ENCODE data around the gene STAP2. TPM values are rescaled to one million over a fixed set of nuclear protein-coding genes. Genes with fewer than 3 reads are reported as not detected.

STAP2 gene
- total and polyA plus RNA-seq, 2 donors, result 12.4 to 14.4 TPM

DNA sequence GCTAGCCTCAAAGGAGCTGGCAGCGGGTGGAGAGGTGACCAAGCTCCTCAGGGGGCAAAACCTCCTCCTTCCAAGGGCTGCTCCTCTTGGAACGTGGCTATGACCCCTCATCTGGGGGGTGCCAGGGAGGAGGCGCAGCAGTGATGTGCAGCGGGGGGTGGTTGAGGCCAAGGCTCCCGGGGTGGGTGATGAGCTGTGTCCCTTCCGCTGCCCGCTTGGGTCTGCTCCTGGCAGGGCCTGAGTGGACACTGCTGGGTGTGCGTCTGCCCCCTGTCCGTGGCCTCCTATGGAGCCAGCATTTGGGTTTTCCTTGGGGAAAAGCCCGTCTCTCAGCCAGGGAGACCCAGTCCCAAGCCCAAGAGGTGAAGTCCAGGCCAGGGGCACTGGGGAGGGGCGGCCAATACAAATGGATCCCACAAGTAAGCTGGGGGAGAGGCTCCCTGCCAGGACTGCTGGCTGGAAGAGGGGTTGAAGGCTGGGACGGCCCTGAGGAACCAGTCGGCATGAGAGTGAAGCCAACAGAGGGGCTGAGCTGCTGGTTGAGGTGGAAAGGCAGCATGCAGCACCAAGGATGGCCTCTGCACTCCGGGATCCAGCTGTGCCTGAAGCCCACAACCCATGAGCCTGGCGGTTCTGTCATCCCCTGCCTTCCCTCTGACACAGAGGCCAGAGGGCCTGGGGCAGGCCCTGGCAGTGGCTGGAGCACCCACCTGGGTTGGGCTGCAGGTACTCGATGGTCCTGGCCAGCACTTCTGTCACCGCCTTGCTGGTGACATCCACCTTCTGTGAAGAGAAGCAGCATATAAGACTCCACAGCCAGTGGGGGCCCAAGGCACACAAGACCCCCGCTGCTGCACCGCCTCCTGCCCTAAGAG, 27.4 kb upstream of the STAP2 start:
- H3K4me1 ChIP-seq (ENCODE audit: insufficient read depth), result no peaks in the 10 kb centered on the region
- DNase-seq (ENCODE audit: extremely low spot score), result no peak
- no peak overlapping the region for H3K4me3 ChIP-seq (ENCODE audit: low read depth, low read length)
- H3K36me3 ChIP-seq (ENCODE audit: insufficient read depth), result peaks cover 3% of the 10 kb centered on the region
- 90% methylated on average over 19 of the region's 19 CpGs for WGBS
- H3K27ac ChIP-seq (ENCODE audit: low read depth), result no peak overlapping the region

DNA sequence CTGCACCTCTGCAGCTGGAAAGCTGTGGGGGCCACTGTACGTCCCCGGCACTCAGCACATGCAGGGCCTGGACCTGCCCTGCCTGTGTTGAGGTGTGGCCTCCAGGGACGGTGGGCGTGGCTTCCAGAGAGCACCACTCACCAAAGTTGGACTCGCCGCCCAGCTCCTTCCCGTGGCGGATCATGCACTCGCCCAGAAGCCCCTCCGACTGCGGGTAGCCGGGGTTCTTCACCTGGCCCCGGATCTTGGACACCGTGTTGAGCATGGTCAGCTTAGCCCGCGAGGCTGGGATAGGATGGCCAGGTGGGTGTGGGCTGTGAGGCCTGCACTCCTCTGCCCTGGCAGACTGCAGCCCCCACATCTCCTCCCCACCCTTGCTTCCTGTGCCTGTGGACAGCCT, 26.7 kb upstream of the STAP2 start:
- no peak overlapping the region for H3K27ac ChIP-seq (ENCODE audit: low read depth)
- no peak overlapping the region for H3K4me3 ChIP-seq (ENCODE audit: low read depth, low read length)
- DNase-seq (ENCODE audit: extremely low spot score), result no peak
- WGBS, result 87% methylated on average over 16 of the region's 16 CpGs
- no peaks in the 10 kb centered on the region for H3K4me1 ChIP-seq (ENCODE audit: insufficient read depth)
- H3K36me3 ChIP-seq (ENCODE audit: insufficient read depth), result peaks cover 3% of the 10 kb centered on the region

DNA sequence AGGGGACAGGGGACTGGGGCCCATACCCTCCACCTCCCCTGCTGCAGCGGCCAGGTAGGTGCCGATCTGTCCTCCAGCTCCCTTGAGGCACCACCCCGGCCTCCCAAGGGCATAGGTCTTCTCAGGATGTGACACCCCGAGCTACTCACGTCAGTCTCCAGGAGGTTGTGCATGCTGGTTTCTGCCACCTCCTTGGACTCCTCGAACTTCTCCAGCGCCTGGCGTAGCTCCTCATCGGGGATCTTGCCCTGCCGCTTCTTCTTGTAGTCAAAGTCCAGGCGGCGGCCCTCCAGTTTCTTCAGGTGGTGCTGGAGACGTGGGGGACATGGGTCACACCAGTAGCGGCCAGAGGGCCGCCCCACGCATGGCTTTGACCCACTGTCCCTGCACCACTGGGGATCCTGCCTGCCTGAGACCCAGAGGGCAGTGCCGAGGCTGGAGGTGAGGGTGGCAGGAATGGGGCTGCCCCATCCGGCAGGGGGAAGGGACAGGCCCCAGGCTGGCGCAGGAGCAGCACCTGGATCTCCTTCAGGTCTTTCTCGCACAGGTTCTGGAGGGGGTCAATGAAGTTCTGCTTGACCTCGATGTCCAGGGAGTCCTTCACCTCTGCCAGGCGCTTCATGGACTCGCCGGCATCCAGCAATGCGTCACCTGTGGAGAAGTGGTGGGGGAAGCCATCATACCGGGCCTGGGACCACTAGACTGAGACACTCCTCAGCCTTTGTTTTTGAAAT, 25.1 kb upstream of the STAP2 start:
- peaks cover 3% of the 10 kb centered on the region for H3K36me3 ChIP-seq (ENCODE audit: insufficient read depth)
- H3K4me3 ChIP-seq (ENCODE audit: low read depth, low read length), result no peak overlapping the region
- 91% methylated on average over 26 of the region's 26 CpGs for WGBS
- no peak for DNase-seq (ENCODE audit: extremely low spot score)
- H3K4me1 ChIP-seq (ENCODE audit: insufficient read depth), result no peaks in the 10 kb centered on the region
- no peak overlapping the region for H3K27ac ChIP-seq (ENCODE audit: low read depth)

DNA sequence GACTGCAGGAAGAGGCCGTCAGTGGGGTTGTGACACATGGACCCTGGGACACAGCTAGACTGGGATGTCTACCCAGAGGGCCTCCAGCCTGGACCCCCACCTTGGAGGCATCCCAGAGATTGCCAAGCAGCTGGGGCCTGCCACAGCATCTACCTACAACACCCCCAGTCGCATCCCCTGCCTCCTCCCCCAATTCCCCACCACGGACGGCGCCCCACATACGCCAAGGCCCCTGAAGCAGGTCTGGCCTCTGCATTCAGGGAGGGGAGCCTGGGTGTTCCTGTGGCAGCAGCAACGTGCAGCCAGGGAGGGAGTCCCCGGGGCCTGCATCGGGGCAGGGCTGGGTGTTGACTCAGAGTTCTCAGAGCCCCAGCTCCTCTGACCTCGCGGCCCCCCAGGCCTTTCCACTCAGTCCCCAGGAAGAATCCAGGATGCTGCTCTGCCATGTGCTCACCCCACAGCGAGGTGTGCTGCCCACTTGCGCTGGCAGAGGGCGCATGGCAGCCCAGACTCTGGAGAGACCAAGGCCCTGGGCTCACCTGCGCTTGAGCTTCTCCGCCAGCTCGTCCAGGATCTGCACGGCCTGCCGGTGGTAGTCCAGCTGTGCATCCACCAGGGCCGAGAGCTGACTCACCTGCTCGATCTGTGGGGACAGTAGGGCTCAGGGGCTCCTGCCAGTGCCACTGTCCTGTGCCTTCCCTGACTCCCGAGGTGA, 24.4 kb upstream of the STAP2 start:
- H3K4me1 ChIP-seq (ENCODE audit: insufficient read depth), result no peaks in the 10 kb centered on the region
- no peak overlapping the region for H3K27ac ChIP-seq (ENCODE audit: low read depth)
- 79% methylated on average over 22 of the region's 22 CpGs for WGBS
- no peak for DNase-seq (ENCODE audit: extremely low spot score)
- no peak overlapping the region for H3K4me3 ChIP-seq (ENCODE audit: low read depth, low read length)
- H3K36me3 ChIP-seq (ENCODE audit: insufficient read depth), result peaks cover 3% of the 10 kb centered on the region

DNA sequence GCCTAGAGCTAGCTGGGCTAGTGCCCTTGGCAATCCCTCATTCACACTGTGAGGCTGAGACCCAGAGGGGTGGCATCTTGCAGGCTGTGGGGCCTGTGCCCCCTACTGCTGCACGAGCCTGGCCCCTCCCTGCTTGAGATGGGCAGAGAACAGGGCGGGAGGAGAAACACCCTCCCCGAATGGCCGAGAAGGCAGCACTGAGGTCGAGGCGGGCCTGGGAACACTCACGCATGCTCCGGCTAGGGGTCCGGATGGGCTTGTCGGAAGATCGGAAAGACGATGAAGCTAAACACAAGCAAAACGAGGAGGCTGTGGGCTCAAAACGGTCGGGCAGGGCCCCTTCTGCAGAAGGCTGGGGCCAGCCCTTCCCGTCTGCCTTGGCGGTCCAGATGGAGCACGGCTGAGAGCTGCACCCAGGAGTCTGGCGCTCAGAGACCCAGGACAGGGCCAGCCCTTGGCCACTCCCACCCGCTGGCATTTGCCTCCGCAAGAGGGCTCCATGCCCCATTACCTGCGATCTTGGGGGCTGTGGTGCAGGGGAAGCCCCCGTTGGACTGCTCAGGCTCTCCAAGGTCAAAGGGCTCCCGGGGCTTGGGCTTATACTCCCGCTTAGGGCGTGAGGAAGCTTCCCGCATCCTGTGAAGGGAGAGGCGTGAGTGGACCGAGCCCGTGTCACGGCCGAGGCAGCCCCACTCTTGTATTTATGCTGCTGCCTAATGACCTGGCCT, 23.6 kb upstream of the STAP2 start:
- H3K36me3 ChIP-seq (ENCODE audit: insufficient read depth), result peaks cover 3% of the 10 kb centered on the region
- H3K27ac ChIP-seq (ENCODE audit: low read depth), result no peak overlapping the region
- no peaks in the 10 kb centered on the region for H3K4me1 ChIP-seq (ENCODE audit: insufficient read depth)
- DNase-seq (ENCODE audit: extremely low spot score), result no peak
- whole genome bisulfite sequencing, result 84% methylated on average over 32 of the region's 32 CpGs
- H3K4me3 ChIP-seq (ENCODE audit: low read depth, low read length), result no peak overlapping the region

DNA sequence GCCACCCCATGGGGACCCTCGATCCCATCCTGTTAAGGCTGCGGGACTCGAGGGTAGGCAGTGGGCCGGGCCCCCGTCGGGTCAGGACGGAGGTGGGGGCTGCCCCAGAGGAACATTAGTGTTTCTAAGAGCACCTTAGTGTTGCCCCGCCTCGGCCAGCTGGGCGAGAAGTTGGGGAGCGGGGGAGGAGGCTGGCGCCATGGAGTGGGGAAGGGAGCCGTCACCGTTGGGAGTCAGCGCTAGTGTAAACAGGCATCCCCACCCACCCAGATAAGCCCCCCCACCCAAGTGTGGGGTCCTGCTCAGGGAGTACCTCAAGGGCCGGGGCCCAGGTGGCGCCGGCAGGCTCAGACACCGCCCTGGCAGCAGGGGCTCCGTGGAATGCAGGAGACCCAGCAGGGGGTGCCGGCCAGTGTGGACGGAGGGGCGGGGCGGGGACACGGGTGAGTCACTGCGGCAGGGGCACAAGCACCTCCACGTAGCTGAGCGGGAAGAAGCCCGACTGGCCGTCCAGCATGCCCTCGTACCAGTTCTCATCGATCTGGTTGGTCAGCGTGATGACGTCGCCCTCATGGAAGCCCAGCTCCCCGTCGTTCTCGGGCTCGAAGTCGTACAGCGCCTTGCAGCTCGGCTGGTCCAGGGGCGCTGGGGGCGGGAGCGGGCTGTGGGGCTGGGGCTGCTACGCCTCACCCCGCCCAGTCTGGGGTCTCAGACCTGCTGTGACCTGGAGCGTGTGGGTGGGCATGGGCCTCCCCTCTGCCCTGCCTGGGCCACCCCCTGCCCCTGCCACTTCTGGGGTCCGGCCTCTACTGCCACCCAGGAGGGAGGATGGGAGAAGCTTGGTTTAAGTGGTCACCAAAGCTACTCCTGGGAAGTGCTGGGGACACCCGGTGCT, 22.8 kb upstream of the STAP2 start:
- no peak for DNase-seq (ENCODE audit: extremely low spot score)
- no peaks in the 10 kb centered on the region for H3K4me1 ChIP-seq (ENCODE audit: insufficient read depth)
- peaks cover 3% of the 10 kb centered on the region for H3K36me3 ChIP-seq (ENCODE audit: insufficient read depth)
- no peak overlapping the region for H3K4me3 ChIP-seq (ENCODE audit: low read depth, low read length)
- 74% methylated on average over 50 of the region's 50 CpGs for WGBS
- peak overlapping the region; percentile 44 for H3K27ac ChIP-seq (ENCODE audit: low read depth)

DNA sequence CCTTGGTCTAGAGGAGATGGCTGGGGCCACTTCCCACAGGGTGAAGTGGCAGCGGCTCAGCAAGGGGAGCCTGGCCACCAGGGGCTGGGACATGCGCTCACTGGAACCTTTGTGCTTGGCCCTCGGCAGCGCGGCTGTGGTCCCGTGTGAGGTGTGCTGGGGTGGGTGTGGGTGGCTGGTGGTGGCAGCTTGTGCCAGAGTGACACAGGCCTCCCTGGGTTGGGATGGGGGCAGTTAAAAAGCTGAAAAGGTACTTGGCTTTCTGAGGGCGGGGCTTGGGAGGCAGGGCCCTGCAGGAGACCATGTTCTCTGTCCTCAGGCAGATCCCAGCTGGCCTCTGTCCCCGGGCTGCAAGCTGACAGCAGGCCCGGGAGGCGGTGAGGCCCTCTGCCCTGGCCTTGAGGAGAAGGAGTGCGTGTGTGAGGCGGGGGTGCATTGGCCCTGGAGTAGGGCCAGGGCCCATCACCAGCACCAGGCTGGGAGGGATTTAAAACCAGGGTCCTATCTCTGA, 22.1 kb upstream of the STAP2 start:
- Histone ChIP-seq H3K4me1 (ENCODE audit: insufficient read depth) (no peaks in the 10 kb centered on the region), H3K36me3 (ENCODE audit: insufficient read depth) (peaks cover 3% of the 10 kb centered on the region), H3K27ac (ENCODE audit: low read depth) (no peak overlapping the region), H3K4me3 (ENCODE audit: low read depth, low read length) (no peak overlapping the region)
- 48% methylated on average over 12 of the region's 12 CpGs for WGBS
- no peak for DNase-seq (ENCODE audit: extremely low spot score)

DNA sequence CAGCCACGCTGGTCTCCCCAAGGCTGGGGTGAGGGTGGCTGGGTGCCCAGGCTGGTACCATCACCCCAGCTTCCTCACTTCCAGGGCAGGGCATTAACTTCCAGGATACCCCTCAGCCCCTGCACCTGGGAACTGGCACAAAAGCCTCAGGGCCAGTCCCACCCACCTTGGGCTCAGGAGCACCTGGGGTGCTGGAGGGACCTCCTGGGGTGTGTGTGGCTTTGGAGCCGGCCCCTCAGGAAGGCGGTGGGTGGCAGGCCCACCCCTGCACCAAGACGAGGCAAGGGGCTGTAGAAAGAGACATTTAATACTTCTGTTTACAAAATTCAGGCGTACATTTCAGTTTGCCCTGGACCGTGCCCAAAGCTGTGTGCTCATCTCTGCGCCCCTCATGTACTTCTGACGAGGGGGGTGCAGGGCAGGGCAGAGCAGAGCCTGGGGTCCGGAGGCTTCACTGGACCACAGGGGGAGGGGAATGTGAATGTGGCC, 21.5 kb upstream of the STAP2 start:
- 48% methylated on average over 9 of the region's 9 CpGs for whole genome bisulfite sequencing
- Histone ChIP-seq H3K36me3 (ENCODE audit: insufficient read depth) (peaks cover 3% of the 10 kb centered on the region), H3K27ac (ENCODE audit: low read depth) (no peak overlapping the region), H3K4me1 (ENCODE audit: insufficient read depth) (no peaks in the 10 kb centered on the region), H3K4me3 (ENCODE audit: low read depth, low read length) (no peak overlapping the region)
- no peak for DNase-seq (ENCODE audit: extremely low spot score)

DNA sequence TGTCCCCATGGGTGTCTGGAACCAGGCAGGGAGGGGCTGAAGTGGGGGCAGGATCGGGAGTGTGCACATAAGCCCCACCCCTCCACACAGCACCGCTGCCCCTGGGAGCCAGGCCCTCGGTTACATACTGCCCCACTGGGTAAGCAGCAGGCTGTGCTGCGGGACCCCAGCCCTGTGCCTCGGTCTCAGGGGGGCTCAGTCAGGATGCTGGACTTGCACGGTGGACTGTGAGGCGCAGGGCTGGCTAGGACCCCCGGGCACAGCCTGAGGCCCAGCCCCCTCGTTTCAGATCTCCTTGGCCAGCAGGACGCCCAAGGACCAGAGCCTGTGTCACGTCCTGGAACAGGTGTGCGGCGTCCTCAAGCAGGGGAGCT, 21.0 kb upstream of the STAP2 start:
- Histone ChIP-seq H3K27ac (ENCODE audit: low read depth) (no peak overlapping the region), H3K4me1 (ENCODE audit: insufficient read depth) (no peaks in the 10 kb centered on the region), H3K36me3 (ENCODE audit: insufficient read depth) (peaks cover 3% of the 10 kb centered on the region), H3K4me3 (ENCODE audit: low read depth, low read length) (no peak overlapping the region)
- no peak for DNase-seq (ENCODE audit: extremely low spot score)
- WGBS, result 74% methylated on average over 13 of the region's 13 CpGs

DNA sequence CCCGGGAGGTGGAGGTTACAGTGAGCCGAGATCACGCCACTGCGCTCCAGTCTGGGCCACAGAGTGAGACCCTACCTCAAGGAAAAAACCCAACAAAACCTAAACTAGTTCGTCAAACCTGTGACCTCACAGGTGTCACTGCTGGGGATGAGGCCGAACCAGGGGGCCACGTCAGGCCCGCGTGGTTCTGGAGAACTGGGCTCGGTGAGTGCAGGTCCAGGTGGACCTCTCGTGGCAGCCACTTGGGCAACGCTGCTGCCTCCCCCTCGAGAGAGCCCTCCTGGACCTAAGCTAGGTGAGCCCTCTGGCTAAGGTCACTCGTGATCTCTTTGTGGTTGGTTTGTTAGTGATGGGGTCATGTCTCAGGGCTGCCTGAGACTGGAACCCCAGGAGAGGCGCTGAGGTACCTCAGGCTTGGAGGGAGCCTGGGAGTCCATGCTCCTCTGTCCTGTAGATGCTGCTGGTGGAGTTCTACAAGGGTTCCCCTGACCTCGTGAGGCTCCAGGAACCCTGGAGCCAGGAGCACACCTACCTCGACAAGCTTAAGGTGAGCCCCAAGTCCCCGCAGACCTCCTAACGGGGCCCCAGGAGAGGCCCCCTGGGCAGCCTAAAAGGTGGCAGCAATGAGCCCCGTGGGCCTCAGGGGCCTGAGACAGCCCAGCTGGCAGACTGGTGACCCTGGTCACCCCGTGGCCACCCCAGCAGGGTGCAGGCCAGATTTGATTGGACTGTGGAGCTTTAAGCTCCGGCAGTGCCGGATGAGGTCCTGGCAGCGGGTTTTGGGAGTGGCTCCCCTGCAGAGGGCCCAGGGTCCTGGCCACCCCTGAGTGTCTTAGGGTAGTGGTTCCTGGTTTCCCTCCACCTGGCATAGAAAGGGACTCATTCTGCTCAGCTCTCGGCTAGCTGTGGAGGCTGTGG, 20.3 kb upstream of the STAP2 start:
- DNase-seq (ENCODE audit: extremely low spot score), result no peak
- Histone ChIP-seq H3K27ac (ENCODE audit: low read depth) (no peak overlapping the region), H3K36me3 (ENCODE audit: insufficient read depth) (peaks cover 3% of the 10 kb centered on the region), H3K4me1 (ENCODE audit: insufficient read depth) (no peaks in the 10 kb centered on the region), H3K4me3 (ENCODE audit: low read depth, low read length) (no peak overlapping the region)
- WGBS, result 83% methylated on average over 25 of the region's 25 CpGs

DNA sequence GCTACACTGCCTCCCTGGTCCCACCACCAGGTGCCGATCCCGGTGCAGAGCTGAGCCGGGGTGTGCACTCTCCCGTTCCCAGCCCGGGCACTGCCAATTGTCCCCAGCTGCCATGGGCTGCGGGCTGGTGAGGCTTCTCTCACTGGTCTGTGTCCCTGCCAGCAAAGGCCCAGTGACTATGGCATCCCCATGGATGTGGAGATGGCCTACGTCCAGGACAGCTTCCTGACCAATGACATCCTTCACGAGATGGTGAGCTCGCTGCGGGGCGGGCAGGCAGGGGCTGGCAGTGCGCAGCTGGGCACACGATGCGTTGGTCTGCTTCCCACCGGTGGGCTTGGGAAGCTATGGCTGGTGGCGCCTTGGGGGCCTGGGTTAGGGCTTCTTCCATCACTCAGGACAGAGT, 19.3 kb upstream of the STAP2 start:
- no peak for DNase-seq (ENCODE audit: extremely low spot score)
- Histone ChIP-seq H3K4me3 (ENCODE audit: low read depth, low read length) (no peak overlapping the region), H3K36me3 (ENCODE audit: insufficient read depth) (peaks cover 3% of the 10 kb centered on the region), H3K27ac (ENCODE audit: low read depth) (no peak overlapping the region), H3K4me1 (ENCODE audit: insufficient read depth) (no peaks in the 10 kb centered on the region)
- WGBS, result 88% methylated on average over 16 of the region's 16 CpGs

All from urinary bladder (tissue), 4 donors.